Stomach (tissue), 4 donors: ENCODE measurements around the gene USH1G.

Experiments used
- CTCF ChIP-seq, 7 experiments: fragments of 450-650 bp in 4 of 7; fragments of 200-600 bp in 3 of 7; sonication (generic) in 3 of 7; IDR thresholded peaks; one replicate each; pipeline ENCODE4 v1.5.1; 2016 to 2019; ENCODE audit warnings: antibody characterized with exemption in 7 of 7, control low read depth in 2 of 7, mild to moderate bottlenecking in 1 of 7
- EP300 ChIP-seq: sonication (generic); formaldehyde crosslinking; IDR thresholded peaks from one replicate; pipeline ENCODE4 v1.6.1; 2017; ENCODE audit warnings: antibody characterized with exemption
- POLR2A ChIP-seq, 4 donors: fragments of 450-650 bp; IDR thresholded peaks; one replicate each; pipeline ENCODE4 v1.6.1; 2016; ENCODE audit warnings: antibody characterized with exemption in 4 of 4, control low read depth in 2 of 4, mild to moderate bottlenecking in 1 of 4, moderate library complexity in 1 of 4
- POLR2AphosphoS5 ChIP-seq, 3 donors: sonication (generic); formaldehyde crosslinking; IDR thresholded peaks; one replicate each; pipeline ENCODE4 v1.6.1; 2016; ENCODE audit warnings: antibody characterized with exemption in 3 of 3

GRCh38 chr17:74952431-74953133 is 29.5 kb upstream of the USH1G start:
- TF ChIP-seq CTCF (IDR thresholded peaks at IDR 0.05), result no peak
- no peak for TF ChIP-seq POLR2A (IDR thresholded peaks at IDR 0.05)
- TF ChIP-seq EP300, result no peak
- TF ChIP-seq POLR2AphosphoS5 (IDR thresholded peaks at IDR 0.05), result no peak
